ENCODE measurements around the gene RHBDD3.

Gene RHBDD3

GRCh38 chr22:29269731-29270474 lies 2.1 kb upstream of the RHBDD3 start:
- in situ Hi-C loops (cut with MboI; ENCODE audit: low pct_unique_long_range_greater_than_20kb, low sequenced_read_pairs, unreplicated experiment) = no loop called here
- no peak for DNase-seq (ENCODE audit: low spot score)
- no peak for TF ChIP-seq CTCF (IDR thresholded peaks at IDR 0.05; ENCODE audit: extremely low read depth, insufficient read depth, missing control alignments)

GRCh38 chr22:29269230-29269604 lies 1.4 kb upstream of the RHBDD3 start:
- no peak for TF ChIP-seq CTCF (IDR thresholded peaks at IDR 0.05; ENCODE audit: extremely low read depth, insufficient read depth, missing control alignments)
- DNase-seq (ENCODE audit: low spot score) = no peak
- in situ Hi-C loops (cut with MboI; ENCODE audit: low pct_unique_long_range_greater_than_20kb, low sequenced_read_pairs, unreplicated experiment) = no loop called here

GRCh38 chr22:29268511-29269229 lies 889 bp upstream of the RHBDD3 start:
- in situ Hi-C loops (cut with MboI; ENCODE audit: low pct_unique_long_range_greater_than_20kb, low sequenced_read_pairs, unreplicated experiment) = no loop called here
- DNase-seq (ENCODE audit: low spot score) = no peak
- TF ChIP-seq CTCF (IDR thresholded peaks at IDR 0.05; ENCODE audit: extremely low read depth, insufficient read depth, missing control alignments) = no peak

- in situ Hi-C loops (cut with MboI; ENCODE audit: low pct_unique_long_range_greater_than_20kb, low sequenced_read_pairs, unreplicated experiment) = no loop called here
- no peak for TF ChIP-seq CTCF (IDR thresholded peaks at IDR 0.05; ENCODE audit: extremely low read depth, insufficient read depth, missing control alignments)
- no peak for DNase-seq (ENCODE audit: low spot score)
Measured at GRCh38 chr22:29267462-29267857, 321 bp downstream of the RHBDD3 start.

- no peak for DNase-seq (ENCODE audit: low spot score)
- TF ChIP-seq CTCF (IDR thresholded peaks at IDR 0.05; ENCODE audit: extremely low read depth, insufficient read depth, missing control alignments) = no peak
- in situ Hi-C loops (cut with MboI; ENCODE audit: low pct_unique_long_range_greater_than_20kb, low sequenced_read_pairs, unreplicated experiment) = no loop called here
Measured at GRCh38 chr22:29266564-29267461, 968 bp downstream of the RHBDD3 start.

- no peak for TF ChIP-seq CTCF (IDR thresholded peaks at IDR 0.05; ENCODE audit: extremely low read depth, insufficient read depth, missing control alignments)
- no peak for DNase-seq (ENCODE audit: low spot score)
- in situ Hi-C loops (cut with MboI; ENCODE audit: low pct_unique_long_range_greater_than_20kb, low sequenced_read_pairs, unreplicated experiment) = no loop called here
Measured at GRCh38 chr22:29265929-29266328, 1.9 kb downstream of the RHBDD3 start.
